Tibial artery (tissue), 4 donors: ENCODE measurements around the gene TRIP11.
A peak's percentile ranks its signal among the peaks of the same experiment; 100 is the strongest.

ENCODE experiments used
- DNase-seq, 2 donors: peaks; one replicate each; pipeline ENCODE4 v3.0.0-alpha.2; 2019
- H3K27ac ChIP-seq, 2 donors: fragments of 200-600 bp; sonication (generic) in 1 of 2; 1 replicate in 1 of 2; 2 replicates in 1 of 2; pipeline ENCODE4 v1.5.1; 2018 to 2019; ENCODE audit warnings: mild to moderate bottlenecking in 1 of 2
- H3K27me3 ChIP-seq, 2 donors: fragments of 200-600 bp; sonication (generic) in 1 of 2; one replicate each; pipeline versions ENCODE4 v1.5.1 to v1.6.0; 2016 to 2019
- H3K36me3 ChIP-seq, 3 donors: fragments of 200-600 bp; sonication (generic) in 2 of 3; one replicate each; pipeline ENCODE4 v1.5.1; 2016 to 2019; ENCODE audit warnings: mild to moderate bottlenecking in 2 of 3
- H3K4me1 ChIP-seq, 4 donors: fragments of 200-600 bp; sonication (generic) in 2 of 4; 1 replicate in 3 of 4; 2 replicates in 1 of 4; pipeline ENCODE4 v1.5.1; 2016 to 2019
- H3K4me3 ChIP-seq, 2 donors: fragments of 200-600 bp; sonication (generic) in 1 of 2; 1 replicate in 1 of 2; 2 replicates in 1 of 2; pipeline ENCODE4 v1.5.1; 2018 to 2019; ENCODE audit warnings: mild to moderate bottlenecking in 2 of 2
- H3K9me3 ChIP-seq, 3 donors: fragments of 200-600 bp; sonication (generic) in 1 of 3; one replicate each; pipeline ENCODE4 v1.5.1; 2016 to 2019
- CTCF ChIP-seq, 2 experiments: fragments of 200-600 bp in 1 of 2; fragments of 450-650 bp in 1 of 2; IDR thresholded peaks; one replicate each; pipeline ENCODE4 v1.5.1; 2017 to 2019; ENCODE audit warnings: antibody characterized with exemption in 2 of 2, mild to moderate bottlenecking in 1 of 2, moderate library complexity in 1 of 2
- intact Hi-C: fragments of 100-400 bp; cut with DNase I; formaldehyde crosslinking; loops from one replicate; pipeline ENCODE4 v1.15.0; 2023; ENCODE audit warnings: low total_unique reads

TRIP11 gene

DNA sequence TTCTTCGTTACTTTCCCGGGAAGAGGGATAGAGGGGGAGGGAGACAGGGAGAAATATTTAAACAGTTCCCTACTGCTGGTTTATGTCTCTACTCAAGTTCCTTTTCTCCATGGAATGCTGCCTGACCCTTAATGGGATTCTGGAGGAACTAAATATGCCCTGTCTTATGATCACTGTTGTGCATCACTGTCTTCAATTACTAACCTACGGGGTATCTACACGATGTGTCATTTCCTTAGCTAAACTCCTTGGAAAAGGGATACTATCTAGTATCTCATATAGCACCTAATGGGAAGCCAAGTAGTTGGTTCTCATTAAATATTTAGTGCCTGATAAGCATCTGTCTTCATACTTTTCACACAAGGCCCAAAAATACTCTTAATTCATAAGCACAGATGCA lies 54.9 kb downstream of the TRIP11 start:
- DNase-seq, result no peak
- Histone ChIP-seq H3K27me3 (no peaks in the 10 kb centered on the region), H3K36me3 (peaks cover 0 to 16% (median 16%) of the 10 kb centered on the region in 3 donors), H3K9me3 (no peaks in the 10 kb centered on the region), H3K4me1 (peaks cover 0 to 71% (median 36%) of the 10 kb centered on the region in 4 donors), H3K4me3 (no peak overlapping the region), H3K27ac (peak overlapping the region; percentile 8 to 60)
- TF ChIP-seq CTCF (IDR thresholded peaks at IDR 0.05), result no peak
- intact Hi-C loops, result no loop called here

DNA sequence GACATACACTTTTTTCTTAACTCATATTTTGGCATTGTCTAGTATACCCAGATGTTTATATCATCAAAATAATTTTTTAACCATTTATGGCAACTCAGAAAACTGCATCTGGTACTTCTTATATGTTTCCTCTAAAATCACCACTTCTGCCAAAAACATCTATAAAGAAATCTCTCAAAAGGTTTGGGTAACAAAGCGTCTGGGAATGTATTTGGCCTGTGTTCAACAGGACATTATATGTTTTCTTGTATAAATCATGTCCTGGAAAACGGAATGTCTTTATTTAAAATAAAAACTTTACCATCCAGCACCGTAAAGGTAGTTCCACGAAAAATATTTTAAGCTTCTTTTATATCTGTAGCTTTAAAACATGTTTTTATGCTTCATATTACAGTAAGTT lies 56.3 kb downstream of the TRIP11 start:
- Histone ChIP-seq H3K4me1 (peaks cover 0 to 82% (median 40%) of the 10 kb centered on the region in 4 donors), H3K9me3 (no peaks in the 10 kb centered on the region), H3K36me3 (peaks cover 0 to 15% (median 10%) of the 10 kb centered on the region in 3 donors), H3K4me3 (no peak overlapping the region), H3K27me3 (no peaks in the 10 kb centered on the region), H3K27ac (no peak overlapping the region)
- intact Hi-C loops, result no loop called here
- no peak for TF ChIP-seq CTCF (IDR thresholded peaks at IDR 0.05)
- no peak for DNase-seq

- Histone ChIP-seq H3K4me3 (no peak overlapping the region), H3K36me3 (peaks cover 0 to 5% (median 0%) of the 10 kb centered on the region in 3 donors), H3K27me3 (no peaks in the 10 kb centered on the region), H3K4me1 (peaks cover 0 to 67% (median 20%) of the 10 kb centered on the region in 4 donors), H3K27ac (peak overlapping the region in 1 of 2 donors; percentile 47), H3K9me3 (no peaks in the 10 kb centered on the region)
- no peak for TF ChIP-seq CTCF (IDR thresholded peaks at IDR 0.05)
- intact Hi-C loops, result no loop called here
- DNase-seq, result no peak
Observed at GRCh38 chr14:91980157-91980556, 59.7 kb downstream of the TRIP11 start.

GRCh38 chr14:91977884-91978283 lies 62.0 kb downstream of the TRIP11 start:
- no peak for TF ChIP-seq CTCF (IDR thresholded peaks at IDR 0.05)
- Histone ChIP-seq H3K4me1 (peaks cover 0 to 45% (median 11%) of the 10 kb centered on the region in 4 donors), H3K27ac (no peak overlapping the region), H3K4me3 (no peak overlapping the region), H3K9me3 (no peaks in the 10 kb centered on the region), H3K27me3 (no peaks in the 10 kb centered on the region), H3K36me3 (peaks cover 9 to 25% (median 15%) of the 10 kb centered on the region in 3 donors)
- intact Hi-C loops, result no loop called here
- DNase-seq, result no peak

GRCh38 chr14:91975763-91976162 lies 64.1 kb downstream of the TRIP11 start:
- Histone ChIP-seq H3K4me1 (peaks cover 0 to 33% (median 11%) of the 10 kb centered on the region in 4 donors), H3K27ac (no peak overlapping the region), H3K36me3 (peaks cover 25 to 41% (median 30%) of the 10 kb centered on the region in 3 donors), H3K4me3 (no peak overlapping the region), H3K27me3 (no peaks in the 10 kb centered on the region), H3K9me3 (no peaks in the 10 kb centered on the region)
- DNase-seq, result no peak
- intact Hi-C loops, result no loop called here
- TF ChIP-seq CTCF (IDR thresholded peaks at IDR 0.05), result no peak
